Measurements from ENCODE around the gene PTPRN2. TPM values are rescaled to one million over a fixed set of nuclear protein-coding genes. Genes with fewer than 3 reads are reported as not detected.

The PTPRN2 gene
- polyA plus RNA-seq, 1 of the 3 experiments (the other 2 are of a cell fraction) = 4.0 TPM

DNA sequence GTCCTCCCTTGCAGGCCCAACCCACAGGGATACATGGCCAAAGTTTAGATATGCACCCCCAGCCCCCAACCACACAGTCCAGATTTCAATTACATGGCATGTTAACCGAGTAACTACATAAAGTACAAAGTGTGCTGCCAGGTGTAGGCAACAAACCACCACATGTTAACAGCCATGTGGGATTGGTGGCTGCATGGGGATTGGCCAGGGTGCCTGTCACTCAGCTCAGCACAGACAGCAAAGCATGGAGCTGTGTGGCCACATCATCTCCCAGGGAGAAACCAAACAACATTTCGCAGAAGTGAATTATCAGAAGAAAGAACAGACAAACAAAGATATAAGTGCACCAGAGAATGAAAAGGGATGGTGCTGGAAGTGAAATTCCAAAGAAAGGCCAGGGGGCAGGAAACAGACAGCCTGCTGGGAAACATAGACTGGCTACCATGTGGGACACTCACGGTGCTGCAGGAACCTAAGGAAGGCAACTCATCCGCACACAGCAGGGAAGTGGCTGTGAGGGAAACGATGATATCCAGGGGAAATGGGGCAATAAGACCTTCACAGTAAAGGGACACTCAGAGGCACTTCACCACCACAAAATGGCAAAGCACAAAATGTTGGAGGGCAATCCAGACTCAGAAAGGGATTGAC, 171.2 kb downstream of the PTPRN2 start:
- CTCF ChIA-PET = interaction anchor here (0.7 to 1.9 kb wide), 3 partner anchors 8 to 561 kb away, joined by 3 to 6 read pairs (median 4); no protein-coding TSS in a partner anchor
- no peak overlapping the region for H3K4me3 ChIP-seq (ENCODE audit: low read depth in 2 of 2, low read length in 1 of 2)
- no peak overlapping the region for H3K27ac ChIP-seq (ENCODE audit: low read depth in 2 of 2, low read length in 1 of 2)
- H3K27me3 ChIP-seq (ENCODE audit: insufficient read depth) = no peaks in the 10 kb centered on the region
- WGBS (ENCODE audit: low lambda C conversion rate) = 42% methylated on average over 5 of the region's 5 CpGs
- no peaks in the 10 kb centered on the region for H3K79me2 ChIP-seq (ENCODE audit: insufficient read depth)
- POLR2A ChIA-PET = no interaction called here
- H3K9me3 ChIP-seq = peaks cover 5% of the 10 kb centered on the region; the same call in 1 of the 2 replicates
- DNase-seq = no peak
- no peaks in the 10 kb centered on the region for H3K9me2 ChIP-seq
- TF ChIP-seq CHD2 (IDR thresholded peaks at IDR 0.05; ENCODE audit: low read length, partially characterized antibody) (no peak), SMC3 (IDR thresholded peaks at IDR 0.05; ENCODE audit: low read depth, low read length) (no peak), MXI1 (IDR thresholded peaks at IDR 0.05; ENCODE audit: low read depth, low read length) (no peak), CTCF (IDR thresholded peaks at IDR 0.05) (no peak), GATA2 (CRISPR knock-in tag; IDR thresholded peaks at IDR 0.05) (no peak), JUND (IDR thresholded peaks at IDR 0.05) (no peak), RFX5 (IDR thresholded peaks at IDR 0.05; ENCODE audit: low read length) (no peak), FOXJ3 (CRISPR knock-in tag; IDR thresholded peaks at IDR 0.05) (no peak), RXRA (IDR thresholded peaks at IDR 0.05; ENCODE audit: borderline replicate concordance, low read depth) (no peak), RAD21 (IDR thresholded peaks at IDR 0.05; ENCODE audit: low read length) (no peak), TAF1 (IDR thresholded peaks at IDR 0.05; ENCODE audit: borderline replicate concordance, low read depth, low read length) (no peak), SIN3A (IDR thresholded peaks at IDR 0.05; ENCODE audit: borderline replicate concordance, low read depth, low read length) (no peak), IRF3 (IDR thresholded peaks at IDR 0.05; ENCODE audit: low read depth, low read length) (no peak), FOSL2 (IDR thresholded peaks at IDR 0.05; ENCODE audit: borderline replicate concordance, low read depth) (no peak), ELF1 (IDR thresholded peaks at IDR 0.05) (no peak), MEF2A (IDR thresholded peaks at IDR 0.05; ENCODE audit: borderline replicate concordance, low read depth) (no peak), TEAD4 (IDR thresholded peaks at IDR 0.05; ENCODE audit: borderline replicate concordance, insufficient read depth) (no peak)
- TF ChIP-seq, protein P1, sequence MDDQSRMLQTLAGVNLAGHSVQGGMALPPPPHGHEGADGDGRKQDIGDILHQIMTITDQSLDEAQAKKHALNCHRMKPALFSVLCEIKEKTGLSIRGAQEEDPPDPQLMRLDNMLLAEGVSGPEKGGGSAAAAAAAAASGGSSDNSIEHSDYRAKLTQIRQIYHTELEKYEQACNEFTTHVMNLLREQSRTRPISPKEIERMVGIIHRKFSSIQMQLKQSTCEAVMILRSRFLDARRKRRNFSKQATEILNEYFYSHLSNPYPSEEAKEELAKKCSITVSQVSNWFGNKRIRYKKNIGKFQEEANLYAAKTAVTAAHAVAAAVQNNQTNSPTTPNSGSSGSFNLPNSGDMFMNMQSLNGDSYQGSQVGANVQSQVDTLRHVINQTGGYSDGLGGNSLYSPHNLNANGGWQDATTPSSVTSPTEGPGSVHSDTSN (IDR thresholded peaks at IDR 0.05) = no peak
- no peak overlapping the region for H3K9ac ChIP-seq
- no peaks in the 10 kb centered on the region for H4K20me1 ChIP-seq (ENCODE audit: insufficient read depth)
- no peak overlapping the region for H2AFZ ChIP-seq (ENCODE audit: low read depth)
- H3F3A ChIP-seq (replicated peaks; ENCODE audit: insufficient read depth) = no peaks in the 10 kb centered on the region
- H3K36me3 ChIP-seq (replicated peaks in 1 of 2; ENCODE audit: control insufficient read depth in 1 of 2, insufficient read depth in 2 of 2, low read length in 1 of 2) = no peaks in the 10 kb centered on the region
- H3K4me2 ChIP-seq = no peak overlapping the region
- H3K4me1 ChIP-seq (ENCODE audit: control insufficient read depth in 1 of 2, insufficient read depth in 2 of 2, low read depth in 1 of 2, low read length in 1 of 2) = peaks cover 0 to 10% of the 10 kb centered on the region in 2 experiments; a peak in 2 of 4 replicates
